Common myeloid progenitor, CD34-positive (primary cell): ENCODE results near the gene PI4K2A.
"Not testable (repeated sequence)": the region's sequence is repeated elsewhere in the genome, so short reads cannot be mapped to it uniquely, and the experiment has no call there.

Experiments
- CTCF ChIA-PET: fragments of 350-600 bp; sonication (Branson Sonifier 250); formaldehyde crosslinking; loops from one replicate; lab custom pipeline; 2021; ENCODE audit warnings: antibody characterized with exemption; lab: Charles Lee
- POLR2A ChIA-PET: fragments of 350-600 bp; sonication (Branson Sonifier 250); formaldehyde crosslinking; loops from one replicate; lab custom pipeline; 2021; ENCODE audit warnings: antibody characterized with exemption; lab: Charles Lee
- DNase-seq, 3 donors: peaks; one replicate each; pipeline versions ENCODE4 v3.0.0 to v3.0.0-alpha.2; 2013
- H3K27ac ChIP-seq, 2 experiments: 1 replicate in 1 of 2; 2 replicates in 1 of 2; pipeline ENCODE4 v1.7.0; 2013; ENCODE audit warnings: inconsistent platforms in 2 of 2, low read length in 2 of 2, mild to moderate bottlenecking in 2 of 2, low read depth in 1 of 2, moderate library complexity in 1 of 2; ENCODE audit not compliant: severe bottlenecking in 2 of 2, insufficient read depth in 1 of 2, poor library complexity in 1 of 2
- H3K27me3 ChIP-seq, 5 experiments: replicated peaks in 2 of 5; 1 replicate in 3 of 5; 2 replicates in 2 of 5; pipeline versions ENCODE4 v1.6.1 to v1.7.0; 2013; ENCODE audit warnings: low read length in 4 of 5, mild to moderate bottlenecking in 2 of 5, moderate library complexity in 2 of 5, inconsistent platforms in 1 of 5; ENCODE audit not compliant: insufficient read depth in 5 of 5, control insufficient read depth in 4 of 5
- H3K36me3 ChIP-seq, 4 experiments: 1 replicate in 2 of 4; 2 replicates in 2 of 4; pipeline versions ENCODE4 v1.6.1 to v1.7.0; 2013; ENCODE audit warnings: low read length in 3 of 4, control low read depth in 1 of 4, mild to moderate bottlenecking in 1 of 4; ENCODE audit not compliant: control insufficient read depth in 4 of 4, insufficient read depth in 4 of 4
- H3K4me1 ChIP-seq, 4 experiments: 1 replicate in 3 of 4; 2 replicates in 1 of 4; pipeline versions ENCODE4 v1.6.1 to v1.7.1; 2013; ENCODE audit warnings: low read length in 3 of 4, mild to moderate bottlenecking in 3 of 4, control low read depth in 1 of 4, inconsistent platforms in 1 of 4, moderate library complexity in 1 of 4; ENCODE audit not compliant: control insufficient read depth in 4 of 4, insufficient read depth in 4 of 4; ENCODE audit errors: control extremely low read depth in 1 of 4
- H3K4me3 ChIP-seq, 7 experiments: 1 replicate in 4 of 7; 2 replicates in 3 of 7; pipeline versions ENCODE4 v1.5.1 to v1.7.0; 2013; ENCODE audit warnings: mild to moderate bottlenecking in 7 of 7, low read length in 6 of 7, moderate library complexity in 6 of 7, inconsistent platforms in 2 of 7, low read depth in 2 of 7, control low read depth in 1 of 7; ENCODE audit not compliant: insufficient read depth in 4 of 7, control insufficient read depth in 1 of 7; ENCODE audit errors: extremely low read depth in 1 of 7
- H3K9me3 ChIP-seq, 5 experiments: 1 replicate in 4 of 5; 2 replicates in 1 of 5; pipeline versions ENCODE4 v1.6.1 to v1.7.1; 2013; ENCODE audit warnings: low read length in 4 of 5, mild to moderate bottlenecking in 2 of 5, inconsistent platforms in 1 of 5, low read depth in 1 of 5, moderate library complexity in 1 of 5; ENCODE audit not compliant: control insufficient read depth in 4 of 5, insufficient read depth in 2 of 5; ENCODE audit errors: control extremely low read depth in 1 of 5
- WGBS: methylation state at CpG from one replicate; pipeline ENCODE4 v1.1.5; 2013; ENCODE audit not compliant: insufficient coverage; 5-methylcytosine and 5-hydroxymethylcytosine counted together

PI4K2A gene

DNA sequence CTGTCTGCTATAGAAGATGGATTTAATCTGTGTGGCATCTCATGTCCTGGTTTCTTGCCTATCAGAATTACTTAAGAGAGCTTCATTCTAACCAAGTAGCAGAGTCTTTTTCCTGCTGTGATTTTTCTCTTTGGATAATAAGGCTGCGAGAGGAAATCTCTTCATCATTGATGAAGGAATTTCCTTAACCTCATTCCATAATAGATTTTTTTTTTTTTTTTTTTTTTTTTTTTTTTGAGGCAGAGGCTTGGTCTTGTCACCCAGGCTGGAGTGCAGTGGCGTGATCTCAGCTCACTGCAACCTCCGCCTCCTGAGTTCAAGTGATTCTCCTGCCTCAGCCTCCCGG, 8.9 kb downstream of the PI4K2A start:
- POLR2A ChIA-PET = not testable (repeated sequence)

DNA sequence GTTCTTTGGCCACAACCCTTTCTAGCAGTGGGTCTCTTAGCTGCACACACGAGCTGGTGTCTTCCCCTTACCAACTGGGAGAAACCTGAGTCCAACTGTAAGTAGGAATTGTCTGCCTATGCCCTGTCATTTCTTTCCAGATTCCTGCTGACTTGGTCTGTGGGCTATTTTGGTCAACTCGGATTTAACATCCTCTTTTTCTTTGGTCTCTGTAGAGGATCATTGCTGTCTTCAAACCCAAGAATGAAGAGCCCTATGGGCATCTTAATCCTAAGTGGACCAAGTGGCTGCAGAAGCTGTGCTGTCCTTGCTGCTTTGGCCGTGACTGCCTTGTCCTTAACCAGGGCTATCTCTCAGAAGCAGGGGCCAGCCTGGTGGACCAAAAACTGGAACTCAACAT, 10.3 kb downstream of the PI4K2A start:
- DNase-seq = no peak
- Histone ChIP-seq H3K4me1 (peaks cover 0 to 18% (median 2%) of the 10 kb centered on the region in 4 experiments), H3K4me3 (no peak overlapping the region), H3K27ac (no peak overlapping the region), H3K36me3 (peaks cover 6 to 25% (median 19%) of the 10 kb centered on the region in 4 experiments), H3K9me3 (no peaks in the 10 kb centered on the region), H3K27me3 (no peaks in the 10 kb centered on the region)
- CTCF ChIA-PET = interaction anchor here (1.1 kb wide), 1 partner anchor 17 kb away, joined by 4 read pairs; no protein-coding TSS in a partner anchor
- POLR2A ChIA-PET = no interaction called here
- 95% methylated on average over 3 of the region's 3 CpGs for WGBS

More for the DNA sequence above, 8.9 kb downstream of the PI4K2A start:
- not testable (repeated sequence) for H3K4me3 ChIP-seq, DNase-seq, H3K27ac ChIP-seq, H3K27me3 ChIP-seq, H3K9me3 ChIP-seq
- no CpG with 5 or more reads among the region's 4 CpGs for WGBS
- peaks cover 8 to 29% (median 21%) of the 10 kb centered on the region in 4 experiments for H3K36me3 ChIP-seq
- CTCF ChIA-PET = interaction anchor here (1.0 to 2.0 kb wide), 3 partner anchors 28 to 83 kb away, joined by 3 to 5 read pairs (median 3); no protein-coding TSS in a partner anchor
- peaks cover 0 to 18% (median 2%) of the 10 kb centered on the region in 4 experiments for H3K4me1 ChIP-seq

- peaks cover 6 to 35% (median 21%) of the 10 kb centered on the region in 4 experiments for H3K36me3 ChIP-seq
- no CpG with 5 or more reads among the region's 3 CpGs for WGBS
- peaks cover 0 to 18% (median 2%) of the 10 kb centered on the region in 4 experiments for H3K4me1 ChIP-seq
- H3K27ac ChIP-seq = no peak overlapping the region
- POLR2A ChIA-PET = no interaction called here
- no peak overlapping the region for H3K4me3 ChIP-seq
- CTCF ChIA-PET = interaction anchor here (1.1 kb wide), 1 partner anchor 16 kb away, joined by 4 read pairs; no protein-coding TSS in a partner anchor
- no peaks in the 10 kb centered on the region for H3K9me3 ChIP-seq
- no peaks in the 10 kb centered on the region for H3K27me3 ChIP-seq
- no peak for DNase-seq
Observed at GRCh38 chr10:97651773-97652172, 11.3 kb downstream of the PI4K2A start.

DNA sequence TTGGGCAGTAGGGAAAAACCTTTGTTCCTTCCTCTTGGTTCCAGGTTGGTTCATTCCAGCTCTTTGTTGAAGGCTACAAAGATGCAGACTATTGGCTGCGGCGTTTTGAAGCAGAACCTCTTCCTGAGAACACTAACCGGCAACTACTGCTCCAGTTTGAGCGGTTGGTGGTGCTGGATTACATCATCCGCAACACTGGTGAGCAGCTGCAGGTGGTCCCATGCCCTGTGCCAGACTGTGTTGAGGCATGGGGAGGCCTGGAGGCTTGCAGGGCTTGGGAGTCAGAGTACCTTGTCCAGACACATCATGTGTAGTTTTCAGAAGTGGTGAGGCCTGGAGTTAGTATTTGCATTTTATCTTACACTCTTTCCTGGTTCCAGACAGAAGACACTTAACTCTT, 16.3 kb downstream of the PI4K2A start:
- CTCF ChIA-PET = no interaction called here
- DNase-seq = no peak

DNA sequence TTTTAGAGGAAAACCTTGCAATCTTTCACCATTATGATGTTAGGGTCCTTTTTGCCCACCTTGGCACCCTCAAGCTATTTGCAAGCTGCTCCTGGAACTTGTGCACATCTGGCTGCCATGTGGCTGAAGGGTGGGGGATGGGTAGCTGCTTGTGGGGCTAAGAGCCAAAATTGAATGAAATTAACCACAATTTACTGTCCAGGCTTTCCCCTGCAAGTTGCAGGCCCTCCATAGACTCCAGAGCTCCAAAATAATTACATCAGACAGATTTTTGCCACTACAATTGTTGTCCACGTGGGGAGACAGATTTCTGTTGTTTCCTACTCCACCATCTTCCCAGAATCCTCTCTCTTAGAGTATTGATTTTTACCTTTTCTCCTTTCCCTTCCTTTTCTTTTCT, 19.1 kb downstream of the PI4K2A start:
- POLR2A ChIA-PET = no interaction called here

More for the DNA sequence above, 16.3 kb downstream of the PI4K2A start:
- H3K9me3 ChIP-seq = no peaks in the 10 kb centered on the region
- WGBS = 100% methylated on average over 1 of the region's 5 CpGs
- POLR2A ChIA-PET = no interaction called here
- no peak overlapping the region for H3K4me3 ChIP-seq
- peaks cover 2 to 30% (median 12%) of the 10 kb centered on the region in 4 experiments for H3K36me3 ChIP-seq
- H3K27me3 ChIP-seq = no peaks in the 10 kb centered on the region
- H3K27ac ChIP-seq = no peak overlapping the region
- H3K4me1 ChIP-seq = peaks cover 0 to 5% (median 0%) of the 10 kb centered on the region in 4 experiments

DNA sequence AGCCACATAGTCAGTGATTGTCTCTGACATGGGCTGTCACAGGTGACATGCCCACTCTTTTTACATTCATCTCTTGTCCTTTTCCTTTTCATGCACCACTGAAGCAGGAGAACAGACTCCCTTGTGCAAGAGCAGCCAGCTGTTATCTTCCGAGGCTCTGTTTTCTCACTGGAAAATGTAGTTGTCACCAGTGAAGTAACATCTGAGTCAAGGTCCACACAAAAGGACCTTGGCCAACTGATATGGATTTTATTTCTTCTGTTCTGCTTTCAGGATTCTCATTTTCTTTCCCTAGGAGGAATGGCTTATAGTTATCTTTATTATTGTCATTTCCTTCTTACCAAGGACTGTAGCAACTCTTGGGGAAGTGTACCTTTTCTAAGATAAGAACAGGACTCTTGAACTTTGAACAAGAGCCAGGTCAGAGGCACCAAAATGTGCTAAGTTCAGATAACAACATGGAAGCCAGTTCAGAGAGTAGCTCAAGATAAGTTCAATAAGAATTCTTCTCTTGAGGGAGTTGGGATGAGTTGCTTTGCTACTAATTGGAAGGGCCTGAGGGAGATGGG, 23.9 kb downstream of the PI4K2A start:
- Histone ChIP-seq H3K27ac (peak overlapping the region in 1 of 2 experiments; percentile 36), H3K36me3 (peaks cover 0 to 16% (median 13%) of the 10 kb centered on the region in 4 experiments), H3K4me1 (peaks cover 0 to 3% (median 0%) of the 10 kb centered on the region in 4 experiments), H3K27me3 (no peaks in the 10 kb centered on the region), H3K9me3 (no peaks in the 10 kb centered on the region), H3K4me3 (peak overlapping the region in 1 of 7 experiments; percentile 24)
- CTCF ChIA-PET = interaction anchor here (1.4 to 2.3 kb wide), 2 partner anchors 12 to 23 kb away, joined by 3 to 9 read pairs; partner anchors contain the start of gene AVPI1
- DNase-seq = peak in 2 of 3 donors; percentile 45 to 63
- POLR2A ChIA-PET = no interaction called here
- 25% methylated on average over 1 of the region's 1 CpG for WGBS

More for the DNA sequence above, 19.1 kb downstream of the PI4K2A start:
- H3K36me3 ChIP-seq = peaks cover 0 to 16% (median 8%) of the 10 kb centered on the region in 4 experiments
- CTCF ChIA-PET = interaction anchor here (1.5 to 1.6 kb wide), 2 partner anchors 42 to 201 kb away, joined by 3 to 6 read pairs; no protein-coding TSS in a partner anchor
- H3K4me3 ChIP-seq = no peak overlapping the region
- no peak overlapping the region for H3K27ac ChIP-seq
- H3K9me3 ChIP-seq = no peaks in the 10 kb centered on the region
- peaks cover 0 to 3% (median 0%) of the 10 kb centered on the region in 4 experiments for H3K4me1 ChIP-seq
- WGBS = 100% methylated on average over 1 of the region's 1 CpG
- H3K27me3 ChIP-seq = no peaks in the 10 kb centered on the region
- DNase-seq = no peak

DNA sequence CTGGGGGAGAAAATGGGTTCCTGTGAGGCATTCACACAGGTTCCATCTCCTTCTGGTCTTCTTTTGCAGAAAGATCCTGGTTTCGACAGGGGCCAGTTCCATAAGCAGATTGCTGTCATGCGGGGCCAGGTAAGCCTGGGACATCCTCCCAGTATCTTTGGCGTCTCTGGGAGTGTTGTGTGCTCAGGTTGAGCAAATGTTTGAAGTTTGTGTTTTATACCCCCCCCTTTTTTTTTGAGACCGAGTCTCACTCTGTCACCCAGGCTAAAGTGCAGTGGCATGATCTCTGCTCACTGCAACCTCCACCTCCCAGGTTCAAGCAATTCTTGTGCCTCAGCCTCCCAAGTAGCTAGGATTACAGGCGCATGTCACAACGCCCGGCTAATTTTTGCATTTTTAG, 26.5 kb downstream of the PI4K2A start:
- POLR2A ChIA-PET = no interaction called here
- CTCF ChIA-PET = interaction anchor here (1.5 to 1.9 kb wide), 2 partner anchors 16 to 35 kb away, joined by 4 read pairs; no protein-coding TSS in a partner anchor

More for the DNA sequence above, 26.5 kb downstream of the PI4K2A start:
- Histone ChIP-seq H3K27ac (no peak overlapping the region), H3K27me3 (no peaks in the 10 kb centered on the region), H3K4me3 (no peak overlapping the region), H3K36me3 (peaks cover 0 to 22% (median 14%) of the 10 kb centered on the region in 4 experiments), H3K4me1 (peaks cover 0 to 3% (median 0%) of the 10 kb centered on the region in 4 experiments), H3K9me3 (no peaks in the 10 kb centered on the region)
- DNase-seq = no peak
- WGBS = 100% methylated on average over 4 of the region's 7 CpGs
